GM21381 (cell line): Measurements from ENCODE around the gene VTCN1.
"Not testable (repeated sequence)": the region's sequence is repeated elsewhere in the genome, so short reads cannot be mapped to it uniquely, and the experiment has no call there.

Experiments
- ATAC-seq: cut with Tn5 transposase; IDR thresholded peaks from one replicate; pipeline ENCODE4 v1.9.1; 2021; ENCODE audit warnings: mild to moderate bottlenecking, moderate library complexity; ENCODE audit not compliant: unreplicated experiment

Gene VTCN1

DNA sequence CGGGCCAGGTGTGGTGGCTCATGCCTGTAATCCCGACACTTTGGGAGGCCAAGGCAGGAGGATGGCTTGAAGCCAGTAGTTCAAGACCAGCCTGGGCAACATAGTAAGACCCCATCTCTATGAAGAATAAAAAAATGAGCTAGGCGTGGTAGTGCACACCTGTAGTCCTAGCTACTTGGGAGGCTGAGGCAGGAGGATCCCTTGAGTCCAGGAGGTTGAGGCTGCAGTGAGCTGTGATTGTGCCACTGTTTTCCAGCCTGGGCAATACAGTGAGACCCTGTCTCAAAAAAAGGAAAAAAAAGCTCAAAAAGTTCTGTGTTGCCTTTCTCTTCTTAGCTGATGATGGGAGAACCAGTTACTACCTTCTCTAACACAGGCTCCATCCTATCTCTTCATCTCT, 108.9 kb downstream of the VTCN1 start:
- not testable (repeated sequence) for ATAC-seq

DNA sequence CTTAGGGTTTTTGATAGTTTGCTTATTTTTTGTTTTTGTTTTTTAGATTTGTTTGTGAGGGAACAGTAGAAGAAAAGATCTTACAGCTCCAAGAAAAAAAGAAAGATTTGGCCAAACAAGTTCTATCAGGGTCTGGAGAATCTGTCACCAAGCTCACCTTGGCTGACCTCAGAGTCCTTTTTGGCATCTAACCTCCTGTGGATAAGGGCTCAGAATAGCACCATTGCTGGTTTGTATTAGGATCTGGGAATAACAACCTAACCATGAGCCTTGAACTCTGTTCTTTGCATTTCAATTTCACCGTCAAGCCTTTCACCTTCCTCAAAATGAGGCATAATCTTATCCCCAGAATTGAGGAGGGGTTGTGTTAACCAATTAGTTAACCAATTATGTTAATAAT, 109.4 kb downstream of the VTCN1 start:
- ATAC-seq = no peak

DNA sequence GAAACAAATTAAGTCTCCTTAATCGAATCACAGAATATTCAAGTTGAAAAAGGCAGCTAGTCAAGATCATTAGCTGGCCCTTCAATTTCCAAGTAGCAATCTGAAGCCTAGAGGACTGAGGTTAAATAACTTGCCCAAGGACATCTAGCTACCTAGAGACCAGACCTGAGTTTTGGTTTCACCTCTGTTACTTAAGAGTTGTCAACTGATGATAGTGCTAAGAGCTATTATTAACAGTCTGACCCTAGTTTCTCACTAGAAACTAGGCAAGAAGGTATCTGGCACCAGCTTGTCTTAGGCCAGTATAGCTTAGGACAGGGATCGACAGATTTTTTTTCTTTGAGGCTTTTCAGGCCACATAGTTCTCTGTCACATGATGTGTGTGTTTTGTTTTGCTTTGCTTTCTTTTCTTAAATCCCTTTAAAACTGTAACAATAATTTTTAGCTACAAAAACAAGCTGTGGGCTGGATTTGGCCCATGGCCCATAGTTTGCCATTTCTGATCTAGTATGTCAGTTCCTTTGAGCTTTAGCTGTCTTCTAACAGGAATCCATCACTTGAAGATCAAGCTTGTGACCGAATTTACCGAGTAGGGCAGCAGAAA, 112.3 kb downstream of the VTCN1 start:
- ATAC-seq = peak; percentile 58

DNA sequence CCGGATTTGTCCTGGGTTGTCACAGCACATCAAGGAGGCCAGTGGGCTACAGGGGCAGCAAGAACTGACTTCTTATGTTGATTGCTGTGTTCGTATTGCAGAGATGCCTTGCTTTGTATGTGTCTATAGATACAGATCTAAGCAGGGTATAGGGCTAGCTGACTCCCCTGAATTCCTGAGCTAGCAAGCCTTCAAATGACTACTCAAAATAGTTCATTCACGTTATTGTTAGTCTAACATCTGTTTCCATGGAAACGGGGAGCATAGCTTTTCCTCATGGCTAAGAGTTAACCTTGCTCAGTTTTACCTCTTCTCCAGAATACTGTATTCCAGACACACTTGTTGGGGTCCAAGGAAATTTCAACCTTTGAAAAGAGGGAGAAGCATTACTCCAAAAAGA, 113.3 kb downstream of the VTCN1 start:
- ATAC-seq = no peak

DNA sequence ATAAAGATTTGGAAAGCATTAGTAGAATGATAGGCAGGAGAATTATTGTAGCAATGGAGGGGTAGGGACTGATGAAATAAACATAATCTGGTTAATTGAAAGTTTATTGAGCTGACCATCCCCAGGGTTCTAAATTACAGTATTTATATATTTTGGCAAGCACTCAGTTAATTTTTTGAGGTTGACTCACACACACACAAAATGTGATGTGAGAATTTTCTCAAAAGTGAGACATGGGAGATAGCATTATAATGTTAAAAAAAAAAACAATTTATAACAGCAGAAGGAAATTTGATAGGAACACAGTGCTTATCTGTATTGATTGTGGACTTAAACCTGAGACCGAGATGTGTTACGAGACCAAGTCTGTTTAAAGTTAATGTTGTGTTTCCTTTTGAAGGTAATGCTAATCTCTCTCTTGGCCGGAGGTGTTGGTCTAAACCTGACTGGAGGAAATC, 113.7 kb downstream of the VTCN1 start:
- no peak for ATAC-seq

DNA sequence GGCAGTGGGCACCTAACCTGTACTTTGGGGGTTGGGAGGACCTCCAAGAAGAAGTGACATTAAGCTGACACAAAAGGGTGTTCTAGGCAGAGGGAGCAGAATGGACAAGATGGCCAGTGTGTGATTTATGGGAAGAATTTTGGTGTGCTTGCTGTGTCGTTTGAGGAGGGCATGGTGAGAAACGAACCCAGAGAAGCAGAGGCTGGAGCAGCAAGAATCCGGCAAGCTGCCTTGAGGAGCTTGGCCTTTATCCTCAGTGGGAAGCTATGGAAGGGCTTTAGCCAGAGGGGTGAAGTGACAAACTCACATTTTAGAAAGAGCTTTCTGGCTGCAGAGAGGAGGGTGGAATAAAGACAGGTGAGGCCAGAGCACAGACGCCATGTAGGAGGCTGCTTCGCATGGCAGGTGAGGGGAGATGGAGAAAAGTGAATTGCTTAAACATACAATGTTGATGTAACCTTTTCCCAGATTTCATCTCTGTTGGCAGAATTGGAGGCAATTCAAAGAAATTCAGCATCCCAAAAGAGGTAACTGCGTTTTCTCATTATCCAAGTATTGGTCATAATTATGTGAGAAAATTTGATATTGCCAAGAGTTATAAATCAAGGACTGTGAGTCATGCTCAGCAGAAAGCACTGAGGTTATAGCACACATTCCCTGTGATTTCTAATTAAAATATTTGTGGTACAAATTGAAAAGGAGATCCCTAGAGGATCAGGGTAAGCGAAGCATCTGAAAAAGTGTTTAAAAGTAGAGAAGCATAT, 115.7 kb downstream of the VTCN1 start:
- no peak for ATAC-seq

DNA sequence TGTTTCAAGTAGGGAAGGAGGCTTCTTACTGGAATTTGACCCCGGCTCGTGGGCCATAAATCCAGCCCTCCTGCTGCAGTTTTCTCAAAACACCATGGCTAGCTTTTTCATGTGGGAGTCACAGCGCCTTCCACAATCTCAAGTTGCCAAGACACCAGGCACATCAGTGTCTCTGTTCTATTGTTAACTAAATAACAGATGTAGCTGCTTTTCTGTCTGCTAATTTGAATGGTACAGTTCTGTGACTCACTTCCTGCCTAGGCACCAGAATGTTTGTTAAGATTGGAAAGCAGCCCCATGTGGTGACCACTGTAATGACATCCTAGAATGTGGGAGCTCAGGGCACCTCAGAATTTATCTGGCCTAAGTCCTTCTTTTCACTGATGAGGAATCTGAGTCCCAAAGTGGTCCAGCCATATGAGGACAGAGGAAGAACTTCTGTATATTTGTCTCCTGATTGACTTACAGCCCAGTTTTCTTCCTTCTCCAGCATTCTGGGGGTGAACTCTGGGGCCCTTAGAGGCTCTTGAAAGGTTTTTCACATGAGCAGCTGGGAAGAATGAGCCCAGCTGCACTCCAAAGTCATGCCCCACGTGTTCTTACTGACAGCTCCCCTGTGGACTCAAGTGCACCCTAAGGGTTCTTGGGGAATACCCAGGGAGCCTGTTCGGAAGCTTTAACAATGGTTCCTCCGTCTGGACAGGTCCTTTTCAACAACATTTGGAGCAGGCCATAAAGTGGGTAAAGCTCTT, 116.7 kb downstream of the VTCN1 start:
- ATAC-seq = peak; percentile 49
